Pancreas (tissue), 10 donors: Measurements from ENCODE around the gene HNRNPL. TPM values are rescaled to one million over a fixed set of nuclear protein-coding genes. Genes with fewer than 3 reads are reported as not detected.

Experiments used
- ATAC-seq, 4 donors: fragments of 200-7000 bp; cut with Tn5 transposase; one replicate each; pipeline versions ENCODE4 v1.8.0 to v1.9.1; 2020; ENCODE audit warnings: mild to moderate bottlenecking in 4 of 4, moderate library complexity in 4 of 4
- DNase-seq, 6 donors: peaks; one replicate each; pipeline ENCODE4 v3.0.0-alpha.2; 2020
- FAIRE-seq: peaks from 2 replicates; lab custom pipeline; 2012; peaks lifted over from hg19 to GRCh38; lab: Jason Lieb, UNC
- H3K27ac ChIP-seq, 4 donors: fragments of 200-600 bp; sonication (generic); 1 replicate in 3 of 4; 2 replicates in 1 of 4; pipeline versions ENCODE4 v1.5.0 to v1.8.0; 2020
- H3K27me3 ChIP-seq, 4 donors: fragments of 200-600 bp; one replicate each; pipeline ENCODE4 v1.8.0; 2021
- H3K36me3 ChIP-seq, 3 donors: fragments of 200-600 bp; sonication (generic) in 1 of 3; one replicate each; pipeline versions ENCODE4 v1.5.0 to v1.8.0; 2020 to 2021
- H3K4me1 ChIP-seq, 3 donors: fragments of 200-600 bp; one replicate each; pipeline ENCODE4 v1.8.0; 2021
- H3K4me3 ChIP-seq, 4 donors: fragments of 200-600 bp; sonication (generic) in 2 of 4; one replicate each; pipeline versions ENCODE4 v1.5.0 to v1.8.0; 2020 to 2021
- H3K9me3 ChIP-seq, 4 donors: fragments of 200-600 bp; one replicate each; pipeline ENCODE4 v1.8.0; 2021
- CTCF ChIP-seq, 4 donors: fragments of 200-600 bp; sonication (generic) in 3 of 4; IDR thresholded peaks; one replicate each; pipeline versions ENCODE4 v1.5.0 to v1.8.0; 2021; ENCODE audit warnings: antibody characterized with exemption in 4 of 4
- WGBS, 2 donors: extraction: QIAGEN DNeasy Blood & Tissue Kit; methylation state at CpG; one replicate each; pipeline ENCODE4 v1.1.7; 2013; 5-methylcytosine and 5-hydroxymethylcytosine counted together
- intact Hi-C, 3 donors: fragments of 100-400 bp; cut with DNase I; formaldehyde crosslinking; loops; one replicate each; pipeline versions ENCODE4 v1.11.1 to v1.14.2; 2022
- polyA plus RNA-seq, 2 donors: library from polyadenylated mRNA; stranded (reverse); fragments of 200-250 nt; gene quantifications; one replicate each; pipeline ENCODE4 v1.2.3, GENCODE V29; 2013
- total RNA-seq, 6 donors: library from RNA; stranded (reverse); fragmentation: NEBNext Ultra II Directional in 4 of 6; extraction: Animal tissue kit (Norgen Biotek cat#: 25700) in 4 of 6; gene quantifications; one replicate each; pipeline versions ENCODE4 v1.2.1 to v1.2.4, GENCODE V29; 2021 to 2023
- donor health status: healthy with polysubstance abuse.
- donor health status: DM: no; HTN: no; CAD: no; lungs with moderate emphysema.
- donor health status: DM: no; HTN: no; CAD: no.
- donor health status: control.
- donor health status: control.
- donor health status: Bipolar disorder and iron deficiency.
- donor health status: DM: yes; HTN: yes; CAD: no.
- donor health status: DM: no; HTN: no; CAD: no.
- donor health status: DM: no; HTN: no; CAD: no.
- donor health status: DM: yes; HTN: yes; CAD: no.

HNRNPL gene
- total and polyA plus RNA-seq, 8 donors, result 89.2 to 161 (median 127) TPM

- no peak for FAIRE-seq
- Histone ChIP-seq H3K4me3 (no peak overlapping the region), H3K36me3 (peaks cover 20 to 67% (median 58%) of the 10 kb centered on the region in 3 donors), H3K27me3 (no peaks in the 10 kb centered on the region), H3K9me3 (no peaks in the 10 kb centered on the region), H3K4me1 (peaks cover 12 to 34% (median 21%) of the 10 kb centered on the region in 3 donors), H3K27ac (no peak overlapping the region)
- peak in 2 of 6 donors; percentile 10 to 18 for DNase-seq
- TF ChIP-seq CTCF (IDR thresholded peaks at IDR 0.05), result no peak
- 84 to 94% methylated on average over 14 of the region's 14 CpGs for WGBS, 2 donors
- intact Hi-C loops, result no loop called here
- no peak for ATAC-seq
These were observed 4.3 kb downstream of the HNRNPL start for GRCh38 chr19:38845374-38846024.

GRCh38 chr19:38844093-38844686, 5.6 kb downstream of the HNRNPL start:
- no peak overlapping the region for H3K27ac ChIP-seq
- H3K4me3 ChIP-seq, result no peak overlapping the region
- FAIRE-seq, result no peak
- TF ChIP-seq CTCF (IDR thresholded peaks at IDR 0.05), result no peak
- peaks cover 18 to 39% (median 21%) of the 10 kb centered on the region in 3 donors for H3K4me1 ChIP-seq
- peaks cover 20 to 80% (median 65%) of the 10 kb centered on the region in 3 donors for H3K36me3 ChIP-seq
- DNase-seq, result peak in 2 of 6 donors; percentile 7 to 19
- intact Hi-C loops, result no loop called here
- 88 to 91% methylated on average over 11 of the region's 11 CpGs for WGBS, 2 donors
- no peak for ATAC-seq
- H3K9me3 ChIP-seq, result no peaks in the 10 kb centered on the region
- no peaks in the 10 kb centered on the region for H3K27me3 ChIP-seq

- Histone ChIP-seq H3K27ac (no peak overlapping the region), H3K4me3 (no peak overlapping the region), H3K9me3 (no peaks in the 10 kb centered on the region), H3K4me1 (peaks cover 20 to 44% (median 27%) of the 10 kb centered on the region in 3 donors), H3K36me3 (peaks cover 20 to 89% (median 66%) of the 10 kb centered on the region in 3 donors), H3K27me3 (no peaks in the 10 kb centered on the region)
- no peak for TF ChIP-seq CTCF (IDR thresholded peaks at IDR 0.05)
- intact Hi-C loops, result no loop called here
- DNase-seq (peak in 2 of 6 donors; percentile 36 to 70), ATAC-seq (no peak), FAIRE-seq (no peak)
- WGBS, 2 donors, result 97 to 99% methylated on average over 9 of the region's 9 CpGs
These were observed 6.5 kb downstream of the HNRNPL start for GRCh38 chr19:38843175-38843758.

- peaks cover 21 to 44% (median 27%) of the 10 kb centered on the region in 3 donors for H3K4me1 ChIP-seq
These were observed 7.2 kb downstream of the HNRNPL start for GRCh38 chr19:38842439-38843174.

More at GRCh38 chr19:38842439-38843174, 7.2 kb downstream of the HNRNPL start:
- intact Hi-C loops, result no loop called here
- no peak for ATAC-seq
- WGBS, 2 donors, result 89 to 91% methylated on average over 17 of the region's 17 CpGs
- Histone ChIP-seq H3K4me3 (no peak overlapping the region), H3K36me3 (peaks cover 20 to 96% (median 73%) of the 10 kb centered on the region in 3 donors), H3K9me3 (no peaks in the 10 kb centered on the region), H3K27me3 (no peaks in the 10 kb centered on the region), H3K27ac (no peak overlapping the region)
- peak in 2 of 6 donors; percentile 22 to 53 for DNase-seq
- no peak for FAIRE-seq
- no peak for TF ChIP-seq CTCF (IDR thresholded peaks at IDR 0.05)
